GM18499 (cell line): Measurements from ENCODE around the gene ZNF264.
"Not testable (repeated sequence)": the region's sequence is repeated elsewhere in the genome, so short reads cannot be mapped to it uniquely, and the experiment has no call there.

ENCODE experiments used
- ATAC-seq: cut with Tn5 transposase; IDR thresholded peaks from one replicate; pipeline ENCODE4 v1.9.1; 2021; ENCODE audit warnings: moderate number of reproducible peaks; ENCODE audit not compliant: insufficient read depth, unreplicated experiment

The ZNF264 gene

GRCh38 chr19:57244513-57244912 lies 53.2 kb downstream of the ZNF264 start:
- no peak for ATAC-seq

- no peak for ATAC-seq
Measured at GRCh38 chr19:57245066-57245465, 53.8 kb downstream of the ZNF264 start.

DNA sequence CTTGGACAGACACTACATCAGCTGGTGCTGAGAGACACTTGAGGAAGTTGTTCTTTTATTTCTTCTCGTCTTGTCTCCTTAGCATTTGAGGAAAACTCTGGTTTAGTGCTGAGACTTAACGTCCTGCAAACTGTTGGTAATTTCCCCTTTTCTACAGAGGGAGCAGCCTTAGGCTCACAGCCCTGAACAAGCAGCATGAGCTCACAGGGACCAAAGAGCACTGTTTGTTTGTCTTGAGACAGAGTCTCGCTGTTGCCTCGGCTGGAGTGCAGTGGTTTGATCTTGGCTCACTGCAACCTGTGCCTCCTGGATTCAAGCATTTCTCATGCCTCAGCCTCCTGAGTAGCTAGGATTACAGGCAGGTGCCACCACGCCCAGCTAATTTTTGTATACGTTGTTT lies 54.7 kb downstream of the ZNF264 start:
- ATAC-seq, result no peak

DNA sequence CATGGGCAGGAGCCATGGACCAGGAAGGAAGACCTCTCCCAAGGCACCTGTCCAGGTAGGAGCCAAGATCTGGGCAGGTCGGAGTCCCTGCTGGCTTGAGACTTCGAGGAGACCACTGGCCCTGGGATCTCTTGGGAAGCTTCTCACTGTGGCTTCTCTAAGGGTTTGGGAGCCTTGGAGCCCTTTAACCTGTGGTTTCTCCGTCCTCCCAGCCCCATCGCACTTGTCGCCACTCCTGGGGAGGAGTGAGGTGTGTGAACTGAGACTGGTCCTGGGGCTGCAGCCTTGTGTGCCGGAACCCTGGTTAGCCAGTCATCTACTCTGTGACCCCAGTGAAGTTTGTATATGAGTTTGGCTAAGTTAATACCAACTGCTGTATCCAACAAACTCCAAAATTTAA lies 57.3 kb downstream of the ZNF264 start:
- no peak for ATAC-seq

DNA sequence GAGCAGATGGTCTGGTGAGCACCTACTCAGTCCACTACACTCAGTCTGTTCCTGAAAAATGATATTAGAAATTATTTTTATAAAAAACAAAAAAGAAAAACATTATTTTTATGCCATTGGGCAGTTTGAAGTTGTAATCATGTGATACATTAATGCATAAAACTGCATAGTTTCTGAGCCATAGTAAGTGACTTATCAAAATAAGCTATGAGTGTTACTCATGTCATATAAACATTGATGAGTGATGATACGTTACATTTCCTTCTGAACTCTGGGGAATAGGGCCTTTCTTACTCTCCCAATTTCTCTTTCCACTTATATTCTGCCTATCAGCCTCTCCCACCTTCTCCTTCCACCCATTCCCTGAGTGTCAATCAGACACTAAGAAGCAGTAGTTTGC lies 58.0 kb downstream of the ZNF264 start:
- no peak for ATAC-seq

DNA sequence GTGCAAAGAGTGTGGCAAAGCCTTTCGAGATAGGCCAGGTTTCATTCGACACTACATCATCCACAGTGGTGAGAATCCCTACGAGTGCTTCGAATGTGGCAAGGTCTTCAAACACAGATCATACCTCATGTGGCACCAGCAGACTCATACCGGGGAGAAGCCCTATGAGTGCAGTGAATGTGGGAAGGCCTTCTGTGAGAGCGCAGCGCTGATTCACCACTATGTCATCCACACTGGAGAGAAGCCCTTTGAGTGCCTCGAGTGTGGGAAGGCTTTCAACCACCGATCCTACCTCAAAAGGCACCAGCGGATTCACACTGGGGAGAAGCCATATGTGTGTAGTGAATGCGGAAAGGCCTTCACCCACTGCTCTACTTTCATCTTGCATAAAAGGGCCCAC lies 62.5 kb downstream of the ZNF264 start:
- not testable (repeated sequence) for ATAC-seq

DNA sequence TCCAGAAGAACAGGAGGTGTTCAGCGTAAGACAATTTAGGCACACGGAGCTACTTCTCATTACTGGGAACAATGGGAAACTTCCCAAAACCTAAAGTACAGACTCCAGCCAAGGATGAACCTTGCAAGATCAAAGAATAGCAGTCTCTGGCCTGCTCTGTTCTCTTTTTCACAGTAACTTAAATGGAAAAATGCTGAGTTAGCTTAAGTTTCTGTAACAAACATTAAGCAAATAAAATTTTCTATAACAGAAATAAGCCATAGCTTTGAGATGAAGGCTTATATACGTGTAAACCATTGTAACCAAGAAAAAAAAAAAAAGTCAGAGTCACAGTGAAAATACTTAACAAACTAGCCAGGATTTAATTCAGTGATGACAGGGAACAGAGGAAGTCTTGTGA lies 70.7 kb downstream of the ZNF264 start:
- no peak for ATAC-seq

GRCh38 chr19:57263244-57263741 lies 72.0 kb downstream of the ZNF264 start:
- no peak for ATAC-seq

- ATAC-seq, result no peak
Measured at GRCh38 chr19:57267291-57267690, 76.0 kb downstream of the ZNF264 start.

DNA sequence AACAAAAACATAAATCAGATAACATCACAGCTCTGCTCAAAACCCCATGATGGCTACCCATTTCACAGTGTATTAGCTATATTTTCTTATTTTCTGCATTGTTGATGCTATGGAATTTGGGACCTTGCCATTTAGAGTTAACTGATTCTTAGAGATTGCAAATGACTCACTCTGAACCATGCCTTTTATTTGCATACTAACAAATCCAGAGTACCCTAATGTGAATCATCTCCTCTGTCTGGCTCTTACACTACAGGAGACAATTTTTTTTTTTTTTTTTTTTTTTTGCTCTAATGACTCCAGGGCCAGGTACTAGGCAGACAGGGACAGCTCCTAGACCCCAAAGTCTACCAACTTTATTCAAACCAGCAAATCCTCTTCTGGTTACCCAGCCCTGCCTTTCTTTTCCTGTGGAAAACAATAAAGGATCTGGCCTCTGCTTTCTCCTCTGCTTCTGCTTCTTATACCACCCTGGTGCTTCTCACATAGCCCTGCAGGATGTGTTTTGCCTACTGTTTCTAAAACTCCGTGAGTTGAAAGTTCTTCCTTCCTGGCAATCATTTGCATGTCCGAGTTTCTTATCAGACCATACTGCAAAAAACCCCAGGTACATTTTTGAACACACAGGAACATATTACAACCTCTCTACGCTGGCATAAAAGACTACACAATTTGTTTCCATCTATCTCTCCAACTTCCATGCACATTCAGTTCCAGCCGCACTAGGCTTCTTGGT lies 78.4 kb downstream of the ZNF264 start:
- no peak for ATAC-seq

- no peak for ATAC-seq
Measured at GRCh38 chr19:57271280-57271679, 80.0 kb downstream of the ZNF264 start.
